Fibroblast of gingiva (primary cell): ENCODE measurements around the gene GABBR2.
A peak's percentile ranks its signal among the peaks of the same experiment; 100 is the strongest.

Experiments
- DNase-seq: peaks from one replicate; pipeline ENCODE4 v3.0.0-alpha.2; 2011; ENCODE audit warnings: low read depth

Gene GABBR2

GRCh38 chr9:98634685-98635336, 73.9 kb downstream of the GABBR2 start:
- no peak for DNase-seq

- DNase-seq = no peak
Measured at GRCh38 chr9:98632839-98633238, 75.9 kb downstream of the GABBR2 start.

GRCh38 chr9:98627296-98627695, 81.4 kb downstream of the GABBR2 start:
- DNase-seq = no peak

GRCh38 chr9:98625728-98626127, 83.0 kb downstream of the GABBR2 start:
- DNase-seq = no peak

- DNase-seq = no peak
Measured at GRCh38 chr9:98619788-98620187, 88.9 kb downstream of the GABBR2 start.

- no peak for DNase-seq
Measured at GRCh38 chr9:98615633-98616032, 93.1 kb downstream of the GABBR2 start.

- no peak for DNase-seq
Measured at GRCh38 chr9:98614941-98615340, 93.8 kb downstream of the GABBR2 start.

GRCh38 chr9:98612061-98612752, 96.5 kb downstream of the GABBR2 start:
- no peak for DNase-seq

GRCh38 chr9:98611319-98611718, 97.4 kb downstream of the GABBR2 start:
- no peak for DNase-seq

- no peak for DNase-seq
Measured at GRCh38 chr9:98610711-98611110, 98.0 kb downstream of the GABBR2 start.

GRCh38 chr9:98610211-98610610, 98.5 kb downstream of the GABBR2 start:
- no peak for DNase-seq

GRCh38 chr9:98609646-98610045, 99.1 kb downstream of the GABBR2 start:
- no peak for DNase-seq

- peak; percentile 41 for DNase-seq
Measured at GRCh38 chr9:98607787-98608186, 100.9 kb downstream of the GABBR2 start.

- peak; percentile 16 for DNase-seq
Measured at GRCh38 chr9:98607152-98607551, 101.6 kb downstream of the GABBR2 start.

- DNase-seq = no peak
Measured at GRCh38 chr9:98606730-98607129, 102.0 kb downstream of the GABBR2 start.

- DNase-seq = no peak
Measured at GRCh38 chr9:98605116-98605515, 103.6 kb downstream of the GABBR2 start.

- no peak for DNase-seq
Measured at GRCh38 chr9:98603821-98604383, 104.8 kb downstream of the GABBR2 start.

GRCh38 chr9:98602839-98603500, 105.8 kb downstream of the GABBR2 start:
- no peak for DNase-seq

GRCh38 chr9:98600631-98601030, 108.1 kb downstream of the GABBR2 start:
- no peak for DNase-seq

GRCh38 chr9:98599566-98600216, 109.0 kb downstream of the GABBR2 start:
- no peak for DNase-seq

GRCh38 chr9:98598861-98599260, 109.9 kb downstream of the GABBR2 start:
- no peak for DNase-seq

- no peak for DNase-seq
Measured at GRCh38 chr9:98597236-98597771, 111.4 kb downstream of the GABBR2 start.
